PC-9 (cell line): ENCODE measurements around the gene PROM1. TPM values are rescaled to one million over a fixed set of nuclear protein-coding genes. Genes with fewer than 3 reads are reported as not detected.

ENCODE experiments used
- BruUV-seq: library from RNA; stranded (reverse); fragments of 400-500 nt; replicated peaks from 2 replicates; lab custom pipeline; 2021; lab: Mats Ljungman, UMichigan
- CTCF ChIA-PET: fragments of 300-600 bp; sonication (Branson Sonifier 250); formaldehyde crosslinking; loops from one replicate; lab custom pipeline; 2022; ENCODE audit warnings: antibody characterized with exemption; lab: Charles Lee
- POLR2A ChIA-PET: fragments of 300-600 bp; sonication (Branson Sonifier 250); formaldehyde crosslinking; loops from one replicate; lab custom pipeline; 2022; ENCODE audit warnings: antibody characterized with exemption; ENCODE audit not compliant: unreplicated experiment; lab: Charles Lee
- DNase-seq, 2 experiments: peaks; one replicate each; pipeline versions ENCODE4 v3.0.0 to v3.0.0-alpha.2; 2015 to 2022; ENCODE audit warnings: mixed read lengths in 1 of 2
- H2AFZ ChIP-seq: fragments of 200-600 bp; sonication (generic); 2 replicates; pipeline ENCODE4 v1.8.1; 2017; ENCODE audit warnings: antibody characterized with exemption
- H3F3A ChIP-seq: fragments of 200-600 bp; sonication (generic); 2 replicates; pipeline ENCODE4 v1.8.1; 2017; ENCODE audit warnings: antibody characterized with exemption, mild to moderate bottlenecking, low read depth; ENCODE audit not compliant: insufficient read depth
- H3K27ac ChIP-seq: fragments of 200-600 bp; sonication (generic); 2 replicates; pipeline ENCODE4 v1.6.1; 2016; ENCODE audit warnings: mixed run types
- H3K27me3 ChIP-seq: fragments of 200-600 bp; sonication (generic); 2 replicates; pipeline ENCODE4 v1.6.1; 2016; ENCODE audit warnings: low read depth, mixed run types; ENCODE audit not compliant: insufficient read depth
- H3K36me3 ChIP-seq: fragments of 200-600 bp; sonication (generic); 2 replicates; pipeline ENCODE4 v1.6.1; 2016; ENCODE audit warnings: low read depth, mixed run types
- H3K4me1 ChIP-seq: fragments of 200-600 bp; sonication (generic); replicated peaks from 2 replicates; pipeline ENCODE4 v1.6.1; 2016; ENCODE audit warnings: mixed run types; ENCODE audit not compliant: insufficient read depth
- H3K4me2 ChIP-seq: fragments of 200-600 bp; sonication (generic); 2 replicates; pipeline ENCODE4 v1.6.1; 2017; ENCODE audit warnings: mixed run types
- H3K4me3 ChIP-seq: fragments of 200-600 bp; sonication (generic); 2 replicates; pipeline ENCODE4 v1.6.1; 2016; ENCODE audit warnings: mixed run types
- H3K79me2 ChIP-seq: fragments of 200-600 bp; sonication (generic); 2 replicates; pipeline ENCODE4 v1.6.1; 2017; ENCODE audit warnings: low read depth, mixed run types
- H3K9me2 ChIP-seq: fragments of 200-600 bp; sonication (generic); 2 replicates; pipeline ENCODE4 v1.8.1; 2017; ENCODE audit warnings: mild to moderate bottlenecking; ENCODE audit not compliant: insufficient read depth
- H3K9me3 ChIP-seq: fragments of 200-600 bp; sonication (generic); 2 replicates; pipeline ENCODE4 v1.8.1; 2016; ENCODE audit warnings: low read depth; ENCODE audit not compliant: insufficient read depth
- H4K20me1 ChIP-seq: fragments of 200-600 bp; sonication (generic); 2 replicates; pipeline ENCODE4 v1.8.1; 2017; ENCODE audit not compliant: insufficient read depth
- CTCF ChIP-seq: fragments of 200-600 bp; sonication (generic); conservative IDR thresholded peaks from 2 replicates; pipeline ENCODE4 v1.6.1; 2017; ENCODE audit warnings: mixed run types, antibody characterized with exemption, mild to moderate bottlenecking, moderate library complexity
- EZH2 ChIP-seq: fragments of 200-600 bp; sonication (generic); IDR thresholded peaks from 2 replicates; pipeline ENCODE4 v1.8.0; 2017; ENCODE audit warnings: antibody characterized with exemption, low read depth
- intact Hi-C: fragments of 100-400 bp; cut with micrococcal nuclease; formaldehyde crosslinking; loops from one replicate; pipeline ENCODE4 v1.10.0; 2022; ENCODE audit not compliant: unreplicated experiment
- total RNA-seq: library from RNA; stranded (reverse); gene quantifications from 2 replicates; pipeline ENCODE4 v1.2.3, GENCODE V29; 2021

Gene PROM1
- total RNA-seq, 1 experiment from 2014 or later = not detected

- ChIA-PET CTCF (no interaction called here), POLR2A (no interaction called here)
- no peak for TF ChIP-seq CTCF
- TF ChIP-seq EZH2 = no peak
- Histone ChIP-seq H3K4me1 (no peaks in the 10 kb centered on the region), H3K79me2 (no peaks in the 10 kb centered on the region), H3K36me3 (no peaks in the 10 kb centered on the region), H3K4me3 (no peak overlapping the region), H3K9me3 (no peaks in the 10 kb centered on the region), H3K27me3 (no peaks in the 10 kb centered on the region), H3K27ac (no peak overlapping the region), H3K4me2 (no peak overlapping the region), H2AFZ (no peak overlapping the region), H3K9me2 (no peaks in the 10 kb centered on the region), H3F3A (no peaks in the 10 kb centered on the region), H4K20me1 (no peaks in the 10 kb centered on the region)
- BruUV-seq = no TSS peak
- DNase-seq = no peak
- intact Hi-C loops = no loop called here
Observed at GRCh38 chr4:16122308-16122711, 38.5 kb upstream of the PROM1 start.

- CTCF ChIA-PET = no interaction called here
- H3K9me3 ChIP-seq = no peaks in the 10 kb centered on the region
- no peak overlapping the region for H3K4me2 ChIP-seq
- POLR2A ChIA-PET = no interaction called here
- H3K79me2 ChIP-seq = no peaks in the 10 kb centered on the region
- H3K36me3 ChIP-seq = no peaks in the 10 kb centered on the region
- H3K27me3 ChIP-seq = no peaks in the 10 kb centered on the region
- DNase-seq = no peak
- H3K9me2 ChIP-seq = no peaks in the 10 kb centered on the region
- BruUV-seq = no TSS peak
- no peaks in the 10 kb centered on the region for H3K4me1 ChIP-seq
- H3K27ac ChIP-seq = no peak overlapping the region
- H2AFZ ChIP-seq = no peak overlapping the region
- intact Hi-C loops = no loop called here
- no peak overlapping the region for H3K4me3 ChIP-seq
- H4K20me1 ChIP-seq = no peaks in the 10 kb centered on the region
- TF ChIP-seq CTCF (no peak), EZH2 (no peak)
- no peaks in the 10 kb centered on the region for H3F3A ChIP-seq
Observed at GRCh38 chr4:16120720-16121119, 36.9 kb upstream of the PROM1 start.

GRCh38 chr4:16119981-16120380 is 36.2 kb upstream of the PROM1 start:
- ChIA-PET CTCF (no interaction called here), POLR2A (no interaction called here)
- BruUV-seq = no TSS peak

More at GRCh38 chr4:16119981-16120380, 36.2 kb upstream of the PROM1 start:
- H2AFZ ChIP-seq = no peak overlapping the region
- no peak overlapping the region for H3K27ac ChIP-seq
- no peaks in the 10 kb centered on the region for H3F3A ChIP-seq
- no peak overlapping the region for H3K4me2 ChIP-seq
- intact Hi-C loops = no loop called here
- no peaks in the 10 kb centered on the region for H3K36me3 ChIP-seq
- TF ChIP-seq CTCF = no peak
- TF ChIP-seq EZH2 = no peak
- H3K27me3 ChIP-seq = no peaks in the 10 kb centered on the region
- no peaks in the 10 kb centered on the region for H3K9me3 ChIP-seq
- H3K79me2 ChIP-seq = no peaks in the 10 kb centered on the region
- no peak for DNase-seq
- no peaks in the 10 kb centered on the region for H4K20me1 ChIP-seq
- H3K4me3 ChIP-seq = no peak overlapping the region
- H3K9me2 ChIP-seq = no peaks in the 10 kb centered on the region
- H3K4me1 ChIP-seq = no peaks in the 10 kb centered on the region
